ENCODE data around the gene CABP1. TPM values are rescaled to one million over a fixed set of nuclear protein-coding genes. Genes with fewer than 3 reads are reported as not detected.

Gene CABP1
- total RNA-seq, 4 donors from 2014 or later = 0.60 to 7.5 (median 4.4) TPM; not detected in 1

- Histone ChIP-seq H3K36me3 (no peaks in the 10 kb centered on the region), H3K9me3 (no peaks in the 10 kb centered on the region), H3K27me3 (no peaks in the 10 kb centered on the region), H3K4me3 (no peak overlapping the region), H3K27ac (no peak overlapping the region), H3K4me1 (peaks cover 0 to 8% (median 2%) of the 10 kb centered on the region in 4 donors)
- no peak for DNase-seq
- TF ChIP-seq EP300 (IDR thresholded peaks at IDR 0.05; ENCODE audit: low read depth) = no peak
- TF ChIP-seq POLR2AphosphoS5 (IDR thresholded peaks at IDR 0.05) = no peak
- no peak for TF ChIP-seq CTCF (IDR thresholded peaks at IDR 0.05)
- no peak for TF ChIP-seq POLR2A (IDR thresholded peaks at IDR 0.05)
- in situ Hi-C loops (cut with MboI; ENCODE audit: low pct_ligation_motif_present in 1 of 4, low pct_unique_long_range_greater_than_20kb in 1 of 4, low sequenced_read_pairs in 3 of 4) = no loop called here
- intact Hi-C loops (cut with DNase I; ENCODE audit: low total_unique reads) = no loop called here
- whole genome bisulfite sequencing, 2 donors (ENCODE audit: low coverage in 1 of 2) = 55 to 72% methylated on average over 2 of the region's 2 CpGs
Observed at GRCh38 chr12:120661432-120661831, 21.0 kb downstream of the CABP1 start.

DNA sequence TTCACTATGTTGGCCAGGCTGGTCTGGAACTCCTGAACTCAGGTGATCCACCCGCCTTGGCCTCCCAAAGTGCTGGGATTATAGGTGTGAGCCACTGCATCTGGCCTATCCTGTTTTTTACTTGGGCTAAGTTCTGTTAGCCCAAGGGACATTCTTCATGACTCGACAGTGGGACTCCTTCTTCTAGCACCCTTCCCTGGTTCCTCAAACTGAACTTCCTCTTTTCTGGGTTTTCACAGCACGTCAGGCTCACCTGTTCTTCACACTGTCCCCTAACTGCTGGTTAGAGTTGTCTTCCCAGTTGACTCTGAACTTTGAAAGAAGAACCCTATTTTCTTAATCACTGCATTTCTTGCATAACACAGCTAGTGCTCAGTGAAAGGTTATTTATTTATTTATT, 22.5 kb downstream of the CABP1 start:
- 71% methylated on average over 3 of the region's 3 CpGs; no CpG with 5 or more reads in 1 of the 2 donors for WGBS, 2 donors (ENCODE audit: low coverage in 1 of 2)
- Histone ChIP-seq H3K9me3 (no peaks in the 10 kb centered on the region), H3K27me3 (no peaks in the 10 kb centered on the region), H3K36me3 (no peaks in the 10 kb centered on the region), H3K27ac (no peak overlapping the region), H3K4me3 (no peak overlapping the region), H3K4me1 (peaks cover 0 to 8% (median 2%) of the 10 kb centered on the region in 4 donors)
- in situ Hi-C loops (cut with MboI; ENCODE audit: low pct_ligation_motif_present in 1 of 4, low pct_unique_long_range_greater_than_20kb in 1 of 4, low sequenced_read_pairs in 3 of 4) = no loop called here
- TF ChIP-seq CTCF (IDR thresholded peaks at IDR 0.05) = no peak
- TF ChIP-seq POLR2AphosphoS5 (IDR thresholded peaks at IDR 0.05) = no peak
- TF ChIP-seq POLR2A (IDR thresholded peaks at IDR 0.05) = no peak
- intact Hi-C loops (cut with DNase I; ENCODE audit: low total_unique reads) = no loop called here
- no peak for DNase-seq

DNA sequence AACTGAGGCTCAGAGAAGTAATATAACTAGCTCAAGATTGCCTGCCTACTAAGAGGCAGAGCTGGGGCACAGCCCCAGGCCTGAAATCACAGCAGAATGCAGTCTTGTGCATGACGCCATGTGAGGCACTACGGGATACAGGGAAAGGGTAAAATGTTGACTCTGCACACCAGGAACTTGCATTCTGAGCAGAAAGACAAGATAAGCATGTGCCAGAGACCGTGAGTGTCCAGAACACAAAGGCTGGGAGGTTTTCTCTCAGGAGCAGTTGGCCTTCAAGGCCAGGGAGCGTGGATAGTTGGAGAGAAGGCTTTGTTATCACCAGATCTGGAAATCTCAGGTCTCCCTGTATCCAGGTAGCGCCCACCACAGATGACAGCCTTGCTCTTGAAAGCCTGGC, 23.3 kb downstream of the CABP1 start:
- intact Hi-C loops (cut with DNase I; ENCODE audit: low total_unique reads) (no loop called here), in situ Hi-C loops (cut with MboI; ENCODE audit: low pct_ligation_motif_present in 1 of 4, low pct_unique_long_range_greater_than_20kb in 1 of 4, low sequenced_read_pairs in 3 of 4) (no loop called here)
- DNase-seq = no peak
- Histone ChIP-seq H3K9me3 (no peaks in the 10 kb centered on the region), H3K4me3 (no peak overlapping the region), H3K27ac (no peak overlapping the region), H3K4me1 (peaks cover 0 to 8% (median 2%) of the 10 kb centered on the region in 4 donors), H3K27me3 (no peaks in the 10 kb centered on the region), H3K36me3 (no peaks in the 10 kb centered on the region)
- TF ChIP-seq POLR2A (IDR thresholded peaks at IDR 0.05) (no peak), CTCF (IDR thresholded peaks at IDR 0.05) (no peak), POLR2AphosphoS5 (IDR thresholded peaks at IDR 0.05) (no peak), EP300 (IDR thresholded peaks at IDR 0.05; ENCODE audit: low read depth) (no peak)
- WGBS, 2 donors (ENCODE audit: low coverage in 1 of 2) = 87% methylated on average over 5 of the region's 5 CpGs; no CpG with 5 or more reads in 1 of the 2 donors

GRCh38 chr12:120666571-120667390, 26.4 kb downstream of the CABP1 start:
- peaks cover 0 to 17% (median 14%) of the 10 kb centered on the region in 4 donors for H3K4me1 ChIP-seq
- no peak for DNase-seq
- 91% methylated on average over 25 of the region's 34 CpGs; no CpG with 5 or more reads in 1 of the 2 donors for WGBS, 2 donors (ENCODE audit: low coverage in 1 of 2)
- no peaks in the 10 kb centered on the region for H3K36me3 ChIP-seq
- intact Hi-C loops (cut with DNase I; ENCODE audit: low total_unique reads) (no loop called here), in situ Hi-C loops (cut with MboI; ENCODE audit: low pct_ligation_motif_present in 1 of 4, low pct_unique_long_range_greater_than_20kb in 1 of 4, low sequenced_read_pairs in 3 of 4) (no loop called here)
- no peak overlapping the region for H3K27ac ChIP-seq
- H3K27me3 ChIP-seq = no peaks in the 10 kb centered on the region
- no peaks in the 10 kb centered on the region for H3K9me3 ChIP-seq
- H3K4me3 ChIP-seq = no peak overlapping the region
- no peak for TF ChIP-seq POLR2A (IDR thresholded peaks at IDR 0.05)
- TF ChIP-seq EP300 (IDR thresholded peaks at IDR 0.05; ENCODE audit: low read depth) = no peak
- no peak for TF ChIP-seq CTCF (IDR thresholded peaks at IDR 0.05)
- no peak for TF ChIP-seq POLR2AphosphoS5 (IDR thresholded peaks at IDR 0.05)
